GM13977 (cell line): ENCODE results near the gene MYO1C.
"Not testable (repeated sequence)": the region's sequence is repeated elsewhere in the genome, so short reads cannot be mapped to it uniquely, and the experiment has no call there.

Source experiments
- DNase-seq: peaks from one replicate; pipeline ENCODE4 v3.0.0; 2012; ENCODE audit warnings: low spot score
- in situ Hi-C: fragments of 300-500 bp; cut with MboI; formaldehyde crosslinking; loops from one replicate; pipeline ENCODE4 v1.12.0; 2022; ENCODE audit warnings: low sequenced_read_pairs, low pct_unique_long_range_greater_than_20kb, mixed read lengths, inconsistent platforms; ENCODE audit not compliant: unreplicated experiment
- TF ChIP-seq, protein P1 (sequence below): IDR thresholded peaks from 2 replicates; pipeline ENCODE4 v1.5.1; 2012; ENCODE audit warnings: mild to moderate bottlenecking, control low read depth; ENCODE audit not compliant: insufficient read depth; ENCODE audit errors: extremely low read depth, missing control alignments

Gene MYO1C

GRCh38 chr17:1423456-1424135 lies 68.9 kb downstream of the MYO1C start:
- TF ChIP-seq, protein P1, sequence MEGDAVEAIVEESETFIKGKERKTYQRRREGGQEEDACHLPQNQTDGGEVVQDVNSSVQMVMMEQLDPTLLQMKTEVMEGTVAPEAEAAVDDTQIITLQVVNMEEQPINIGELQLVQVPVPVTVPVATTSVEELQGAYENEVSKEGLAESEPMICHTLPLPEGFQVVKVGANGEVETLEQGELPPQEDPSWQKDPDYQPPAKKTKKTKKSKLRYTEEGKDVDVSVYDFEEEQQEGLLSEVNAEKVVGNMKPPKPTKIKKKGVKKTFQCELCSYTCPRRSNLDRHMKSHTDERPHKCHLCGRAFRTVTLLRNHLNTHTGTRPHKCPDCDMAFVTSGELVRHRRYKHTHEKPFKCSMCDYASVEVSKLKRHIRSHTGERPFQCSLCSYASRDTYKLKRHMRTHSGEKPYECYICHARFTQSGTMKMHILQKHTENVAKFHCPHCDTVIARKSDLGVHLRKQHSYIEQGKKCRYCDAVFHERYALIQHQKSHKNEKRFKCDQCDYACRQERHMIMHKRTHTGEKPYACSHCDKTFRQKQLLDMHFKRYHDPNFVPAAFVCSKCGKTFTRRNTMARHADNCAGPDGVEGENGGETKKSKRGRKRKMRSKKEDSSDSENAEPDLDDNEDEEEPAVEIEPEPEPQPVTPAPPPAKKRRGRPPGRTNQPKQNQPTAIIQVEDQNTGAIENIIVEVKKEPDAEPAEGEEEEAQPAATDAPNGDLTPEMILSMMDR: no peak
- in situ Hi-C loops: no loop called here
- no peak for DNase-seq

- in situ Hi-C loops: no loop called here
- DNase-seq: no peak
- TF ChIP-seq, protein P1: no peak
Observed at GRCh38 chr17:1422885-1423284, 69.6 kb downstream of the MYO1C start.

DNA sequence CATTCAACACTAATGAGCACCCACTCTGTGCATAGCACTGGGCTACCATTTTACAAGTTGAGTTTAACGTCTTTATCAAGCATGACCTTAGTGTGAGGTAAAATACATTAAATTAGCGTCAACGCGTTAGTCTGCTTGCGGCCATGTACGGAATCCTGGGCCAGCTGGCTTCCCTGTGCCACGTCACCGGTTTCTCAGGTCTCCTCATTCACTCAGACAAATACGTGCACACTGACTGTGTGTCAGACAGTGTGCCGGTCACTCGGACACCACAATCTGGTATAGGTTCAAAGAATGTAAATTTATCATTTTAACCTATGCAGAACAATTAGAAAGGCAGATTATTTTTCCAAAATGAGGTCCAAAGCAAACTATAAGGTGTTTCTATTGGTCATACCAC lies 71.0 kb downstream of the MYO1C start:
- TF ChIP-seq, protein P1: no peak
- in situ Hi-C loops: no loop called here

DNA sequence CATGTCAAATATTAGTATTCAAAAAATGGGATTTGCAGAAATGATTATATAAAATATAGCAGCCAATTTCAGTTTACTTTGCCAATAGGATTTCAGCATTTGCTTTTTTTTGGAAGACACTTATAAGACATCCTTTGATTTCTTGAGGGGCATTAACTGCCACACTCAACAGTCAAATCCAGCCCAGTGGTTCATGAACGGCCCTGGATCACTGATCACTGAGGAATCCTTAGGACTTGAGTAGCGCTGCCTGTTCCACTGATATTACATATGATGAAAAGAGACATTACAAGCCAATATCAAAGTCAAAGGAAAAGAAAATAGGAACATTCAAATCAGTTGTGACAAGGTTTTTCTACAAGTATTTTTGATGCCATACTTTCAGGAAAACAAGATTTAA lies 71.5 kb downstream of the MYO1C start:
- TF ChIP-seq, protein P1: no peak
- no peak for DNase-seq
- in situ Hi-C loops: no loop called here

More for the DNA sequence above, 71.0 kb downstream of the MYO1C start:
- no peak for DNase-seq

- TF ChIP-seq, protein P1: no peak
- in situ Hi-C loops: no loop called here
- DNase-seq: no peak
Observed at GRCh38 chr17:1420163-1420562, 72.3 kb downstream of the MYO1C start.

- not testable (repeated sequence) for DNase-seq
Observed at GRCh38 chr17:1418476-1418875, 74.0 kb downstream of the MYO1C start.

DNA sequence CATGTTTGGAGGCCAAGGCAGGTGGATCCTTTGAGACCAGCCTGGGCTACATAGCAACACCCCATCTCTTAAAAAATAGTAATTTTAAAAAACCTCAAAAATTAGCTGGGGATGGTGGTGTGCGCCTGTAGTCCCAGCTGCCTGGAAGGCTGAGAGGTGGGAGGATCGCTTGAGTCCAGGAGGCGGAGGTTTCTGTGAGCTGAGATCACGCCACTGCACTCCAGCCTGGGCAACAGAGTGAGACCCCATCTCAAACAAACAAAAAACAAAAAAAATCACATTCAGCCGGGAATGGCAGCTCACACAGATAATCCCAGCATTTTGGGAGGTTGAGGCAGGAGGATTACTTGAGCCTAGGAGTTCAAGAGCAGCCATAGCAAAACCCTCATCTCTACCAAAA lies 76.1 kb downstream of the MYO1C start:
- DNase-seq: no peak
- in situ Hi-C loops: no loop called here
- TF ChIP-seq, protein P1: no peak

More at GRCh38 chr17:1418476-1418875, 74.0 kb downstream of the MYO1C start:
- in situ Hi-C loops: not testable (repeated sequence)
